HG03457 (cell line): ENCODE results near the gene HGF.

Experiments used
- ATAC-seq: cut with Tn5 transposase; IDR thresholded peaks from one replicate; pipeline ENCODE4 v1.9.1; 2021; ENCODE audit warnings: moderate number of reproducible peaks; ENCODE audit not compliant: unreplicated experiment

The HGF gene

DNA sequence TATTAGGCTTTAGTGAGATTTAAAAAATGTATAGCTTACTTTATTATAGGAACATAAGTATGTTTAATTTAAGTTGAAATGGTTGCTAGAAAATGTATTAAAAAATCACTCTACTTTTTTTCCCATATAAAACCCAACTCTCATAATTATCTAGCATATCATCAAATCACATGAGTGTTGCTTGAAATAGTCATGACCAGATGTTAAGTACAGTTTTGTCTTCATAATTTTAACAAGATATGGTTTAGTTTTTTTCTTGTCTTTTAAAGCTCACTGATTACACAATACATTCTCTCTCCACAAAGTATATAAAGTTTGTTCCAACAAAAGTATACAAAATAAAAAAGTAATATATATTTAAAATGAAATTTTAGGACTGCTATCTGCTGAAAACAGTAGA, 82.8 kb downstream of the HGF start:
- no peak for ATAC-seq

DNA sequence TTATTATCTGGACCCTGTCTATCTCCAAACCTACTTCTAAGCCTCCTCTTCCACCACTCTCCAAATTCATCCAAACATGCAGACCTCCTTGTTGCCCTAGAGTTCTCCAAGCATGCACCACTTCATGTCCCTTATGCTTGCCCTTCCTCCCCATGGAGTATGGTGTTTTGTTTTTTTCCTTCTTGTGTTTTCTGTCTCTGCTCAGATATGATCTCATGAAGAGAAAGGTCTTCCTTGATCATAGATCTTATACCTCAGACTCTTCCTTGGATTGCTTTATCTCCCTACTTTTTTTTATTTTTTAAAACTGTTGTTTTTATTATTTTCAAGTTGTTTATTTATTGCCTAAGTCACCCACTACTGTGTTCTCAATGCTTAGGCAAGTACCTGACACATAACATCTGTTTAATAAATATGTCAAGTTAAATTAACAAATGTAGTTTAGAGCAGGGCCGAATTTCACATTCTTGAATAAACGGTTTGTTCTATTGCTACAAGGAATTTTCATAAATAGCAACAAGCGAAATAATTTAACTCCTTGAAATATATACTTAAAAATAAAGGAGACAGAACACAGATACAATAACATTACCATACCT, 84.5 kb downstream of the HGF start:
- ATAC-seq = no peak

DNA sequence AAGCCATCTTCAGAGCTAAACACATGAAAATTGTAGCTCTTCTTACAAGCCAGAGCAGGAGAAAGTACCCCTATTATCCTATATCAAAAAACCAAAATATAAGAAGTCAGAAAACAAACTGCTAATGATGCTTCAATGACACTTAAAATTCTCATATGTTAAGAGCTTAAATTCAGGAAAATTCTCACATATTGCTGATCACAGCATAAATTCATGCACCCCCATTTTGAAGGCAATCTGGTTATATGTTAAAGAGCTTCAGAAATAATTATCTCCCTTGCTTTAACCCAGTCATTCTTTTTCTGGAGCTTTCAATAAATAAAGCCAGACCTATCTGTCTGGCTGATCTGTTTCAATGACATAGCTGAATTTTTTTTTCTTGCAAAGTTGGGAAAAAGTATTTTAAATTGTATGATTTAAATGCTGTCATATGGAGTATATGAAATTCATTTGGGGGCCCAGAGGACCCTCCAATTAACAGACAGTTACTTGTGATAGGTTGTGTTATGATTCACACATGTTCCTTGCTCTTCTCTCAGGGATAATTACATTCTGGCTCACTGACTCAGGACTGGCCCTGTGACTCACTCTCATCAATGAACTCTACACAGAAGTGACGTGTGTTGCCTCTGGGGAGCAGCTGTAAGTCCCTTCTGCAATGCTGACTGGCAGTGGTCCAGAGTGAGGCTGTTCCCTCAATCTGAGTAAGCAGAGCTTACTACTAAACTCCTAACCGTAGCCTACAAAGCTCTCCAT, 85.2 kb downstream of the HGF start:
- no peak for ATAC-seq

- ATAC-seq = no peak
Observed at GRCh38 chr7:81684033-81684432, 85.8 kb downstream of the HGF start.

DNA sequence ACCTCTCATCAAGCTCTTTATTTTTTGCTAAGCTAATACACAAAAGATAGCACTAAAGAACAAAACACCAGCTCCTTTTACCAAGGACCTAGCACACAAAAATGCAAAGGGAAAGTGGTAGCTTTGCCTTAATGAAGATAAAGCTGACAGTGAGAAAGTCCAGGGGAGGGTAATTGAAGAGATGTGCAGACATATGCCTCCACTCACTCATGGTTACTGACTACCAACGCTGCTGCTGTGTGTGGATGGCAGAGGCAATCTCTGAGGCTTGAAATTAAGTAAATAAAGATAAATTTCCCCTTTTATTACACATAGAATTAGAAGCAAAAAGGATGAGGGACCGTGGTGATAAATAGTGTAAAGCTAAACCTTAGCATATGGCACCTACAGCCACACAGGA, 87.0 kb downstream of the HGF start:
- no peak for ATAC-seq

DNA sequence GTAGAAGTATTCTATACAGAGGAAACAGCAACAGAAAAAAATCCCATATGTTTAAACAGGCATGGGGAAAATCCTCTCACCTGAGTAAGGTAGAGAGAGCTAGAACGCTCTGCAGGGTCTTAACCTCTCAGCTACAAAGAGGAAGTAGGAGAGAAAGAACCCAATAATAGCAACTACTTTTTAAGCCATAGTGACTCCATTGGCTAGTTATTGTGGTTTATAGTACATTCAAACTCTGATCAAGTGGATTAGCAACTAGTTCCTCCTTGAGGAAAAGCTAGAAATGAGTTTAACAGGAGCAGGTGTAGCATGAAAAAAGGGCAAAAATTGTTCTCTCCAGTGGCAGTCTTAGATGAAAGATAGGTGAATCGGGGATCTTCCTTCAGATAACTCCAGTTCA, 89.7 kb downstream of the HGF start:
- ATAC-seq = no peak

- ATAC-seq = no peak
Observed at GRCh38 chr7:81676813-81677212, 93.0 kb downstream of the HGF start.

GRCh38 chr7:81676105-81676811, 93.6 kb downstream of the HGF start:
- ATAC-seq = no peak

DNA sequence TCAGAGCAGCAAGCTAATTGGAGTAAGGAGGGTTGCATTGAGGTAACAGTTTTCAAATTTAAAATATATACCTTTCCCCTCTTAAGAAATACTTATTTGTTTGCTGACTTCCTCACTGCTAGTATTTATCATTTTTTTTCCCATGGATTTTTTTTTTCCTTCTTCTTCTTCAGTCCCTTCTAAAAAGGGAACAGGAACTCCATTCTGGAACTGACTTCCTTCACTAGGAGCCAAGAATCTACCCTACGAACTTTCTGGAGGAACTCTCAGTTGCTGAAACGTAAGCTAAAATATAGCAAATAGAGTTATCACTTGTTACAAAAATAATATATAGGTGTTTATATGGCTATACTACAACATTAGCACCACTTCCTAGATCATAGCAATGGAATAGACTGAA, 95.4 kb downstream of the HGF start:
- no peak for ATAC-seq

- ATAC-seq = no peak
Observed at GRCh38 chr7:81672872-81673271, 97.0 kb downstream of the HGF start.

GRCh38 chr7:81669476-81670105, 100.3 kb downstream of the HGF start:
- ATAC-seq = no peak

- ATAC-seq = no peak
Observed at GRCh38 chr7:81666209-81666608, 103.6 kb downstream of the HGF start.

- ATAC-seq = no peak
Observed at GRCh38 chr7:81665236-81665635, 104.6 kb downstream of the HGF start.

DNA sequence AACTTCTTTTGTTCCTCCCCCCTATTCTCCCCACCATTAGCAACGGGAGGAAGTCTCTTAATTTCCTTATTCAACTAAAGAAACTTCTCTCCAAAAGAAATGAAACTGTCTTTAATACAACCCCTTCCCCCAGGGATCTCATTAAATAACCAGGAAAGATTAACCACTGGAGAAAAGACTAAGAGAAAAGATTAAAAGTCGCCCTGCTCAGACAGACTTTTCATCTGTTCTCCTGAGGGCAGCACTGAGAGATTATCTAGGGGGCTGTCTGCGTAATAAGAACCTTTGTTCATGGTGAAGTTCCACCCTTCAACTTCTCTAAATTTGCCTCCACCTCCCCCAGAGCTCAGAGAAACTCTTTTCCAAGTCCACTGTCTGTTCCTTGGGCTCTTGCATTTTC, 105.5 kb downstream of the HGF start:
- ATAC-seq = no peak

- no peak for ATAC-seq
Observed at GRCh38 chr7:81662531-81662930, 107.3 kb downstream of the HGF start.

DNA sequence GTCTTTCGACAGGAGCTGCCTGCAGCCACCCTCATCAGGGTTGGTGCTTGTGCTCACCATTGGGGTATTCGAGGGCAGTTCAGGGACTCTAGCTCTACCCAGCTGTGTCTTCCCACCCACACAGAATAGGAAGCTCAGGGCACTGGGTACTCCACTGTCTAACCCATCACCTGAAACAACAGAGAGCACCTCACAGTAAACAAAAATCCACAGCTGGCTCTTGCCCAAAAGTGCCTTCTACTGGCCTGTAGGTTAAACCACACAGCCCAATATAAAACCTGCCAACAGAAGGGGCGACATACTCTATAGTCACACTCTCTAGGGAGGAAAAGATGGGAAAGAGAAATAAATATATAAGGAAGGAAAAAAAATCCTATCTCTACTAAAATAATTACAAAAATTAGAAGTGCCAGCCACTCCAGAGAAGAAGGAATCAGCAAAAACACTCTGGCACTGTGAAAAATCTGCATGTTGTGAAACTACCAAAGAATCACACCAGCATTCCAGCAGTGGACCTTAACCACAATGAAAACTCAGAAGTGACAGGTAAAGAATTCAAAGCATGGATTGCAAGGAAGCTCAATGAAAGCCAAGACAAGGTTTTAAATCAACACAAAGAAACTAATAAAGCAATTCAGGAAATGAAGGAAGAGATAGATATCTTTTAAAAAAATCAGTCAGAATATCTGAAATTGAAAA, 110.0 kb downstream of the HGF start:
- no peak for ATAC-seq

- no peak for ATAC-seq
Observed at GRCh38 chr7:81657551-81657950, 112.3 kb downstream of the HGF start.

DNA sequence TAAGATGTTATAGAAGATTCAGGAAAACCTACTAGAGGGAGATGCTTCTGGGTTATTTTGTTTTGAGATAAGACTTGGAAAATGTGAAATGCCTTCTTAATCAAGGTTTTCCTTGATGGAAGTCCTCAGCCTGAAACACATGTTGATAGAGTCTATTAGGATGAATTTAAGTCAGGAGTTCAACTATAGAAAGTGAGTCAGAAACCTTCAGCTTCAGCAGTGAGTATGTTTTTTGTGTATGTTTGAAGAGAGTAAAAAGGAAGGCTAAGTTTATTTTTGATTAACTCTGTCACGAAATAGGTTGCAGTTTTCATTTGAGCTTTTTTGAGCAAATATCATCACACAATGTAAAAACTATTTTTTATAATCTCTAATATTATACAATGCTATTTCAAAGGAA, 114.6 kb downstream of the HGF start:
- ATAC-seq = no peak

DNA sequence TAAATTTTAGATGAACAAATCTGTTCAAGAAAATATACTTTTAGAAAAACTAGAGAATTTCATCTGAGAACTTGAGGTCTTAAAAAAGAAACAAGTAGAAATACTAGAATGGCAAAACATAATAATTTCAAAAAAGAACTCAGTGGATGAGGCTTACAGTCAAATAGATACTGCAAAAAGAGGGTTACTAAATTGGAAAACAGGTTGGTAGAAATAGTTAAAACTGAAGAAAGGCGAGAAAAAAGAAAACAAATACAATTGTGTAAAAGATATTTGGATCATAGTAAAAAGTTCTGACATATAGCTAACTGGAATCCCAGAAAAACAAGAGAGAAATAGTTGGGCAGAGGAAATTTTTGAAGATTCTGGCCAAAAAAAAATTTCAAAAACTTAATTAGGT, 117.6 kb downstream of the HGF start:
- ATAC-seq = no peak
